ENCODE data around the gene MRPS23.
"Not testable (repeated sequence)": the region's sequence is repeated elsewhere in the genome, so short reads cannot be mapped to it uniquely, and the experiment has no call there.

The MRPS23 gene

DNA sequence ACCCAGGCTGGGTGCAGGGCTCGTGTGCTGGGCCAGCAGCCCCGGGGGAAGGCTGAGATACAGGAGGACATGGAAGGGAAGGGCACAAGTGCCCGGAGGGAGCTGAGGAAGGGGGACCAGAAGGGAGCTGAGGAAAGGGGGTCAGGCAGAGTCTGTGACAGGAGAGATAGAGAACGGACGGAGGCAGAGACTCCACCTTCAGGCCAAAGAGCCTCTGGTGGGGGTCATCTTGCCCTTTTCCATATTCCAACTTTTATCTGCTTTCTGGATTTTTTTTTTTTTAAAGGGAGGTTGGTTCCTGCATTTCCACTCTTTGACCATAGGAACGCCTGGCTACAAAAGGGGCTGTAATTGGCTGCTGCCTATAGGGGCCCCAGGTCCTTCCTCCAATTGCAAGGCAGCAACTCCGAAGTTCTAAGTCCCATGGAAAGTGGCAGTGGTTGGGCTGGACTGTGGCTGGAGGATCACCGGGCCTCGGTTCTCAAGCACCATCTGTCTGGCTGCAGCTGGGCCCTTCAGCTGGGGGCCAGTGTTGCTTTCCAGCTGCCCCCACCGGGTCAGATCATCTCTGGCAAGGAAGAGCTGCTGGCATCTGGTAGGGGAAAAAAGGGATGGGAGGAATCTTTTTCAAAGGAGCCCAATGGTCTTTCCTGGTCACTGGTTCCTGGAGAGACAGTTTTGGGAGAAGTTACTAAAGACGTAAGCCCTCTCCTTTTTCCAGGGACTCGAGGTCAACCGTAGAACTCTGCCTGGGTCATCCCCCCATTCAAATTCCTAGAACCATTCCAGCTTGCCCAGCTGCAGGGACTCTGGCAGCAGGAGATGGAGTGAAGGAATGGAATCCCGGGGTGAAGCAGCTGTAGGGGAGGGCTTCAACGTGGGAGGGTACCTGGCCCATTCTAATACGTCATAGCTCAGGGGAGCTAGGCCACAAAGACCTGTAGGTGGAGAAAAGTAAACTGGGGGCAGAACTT, 13.1 kb upstream of the MRPS23 start:
- DNase-seq (ENCODE audit: low read depth) = no peak

DNA sequence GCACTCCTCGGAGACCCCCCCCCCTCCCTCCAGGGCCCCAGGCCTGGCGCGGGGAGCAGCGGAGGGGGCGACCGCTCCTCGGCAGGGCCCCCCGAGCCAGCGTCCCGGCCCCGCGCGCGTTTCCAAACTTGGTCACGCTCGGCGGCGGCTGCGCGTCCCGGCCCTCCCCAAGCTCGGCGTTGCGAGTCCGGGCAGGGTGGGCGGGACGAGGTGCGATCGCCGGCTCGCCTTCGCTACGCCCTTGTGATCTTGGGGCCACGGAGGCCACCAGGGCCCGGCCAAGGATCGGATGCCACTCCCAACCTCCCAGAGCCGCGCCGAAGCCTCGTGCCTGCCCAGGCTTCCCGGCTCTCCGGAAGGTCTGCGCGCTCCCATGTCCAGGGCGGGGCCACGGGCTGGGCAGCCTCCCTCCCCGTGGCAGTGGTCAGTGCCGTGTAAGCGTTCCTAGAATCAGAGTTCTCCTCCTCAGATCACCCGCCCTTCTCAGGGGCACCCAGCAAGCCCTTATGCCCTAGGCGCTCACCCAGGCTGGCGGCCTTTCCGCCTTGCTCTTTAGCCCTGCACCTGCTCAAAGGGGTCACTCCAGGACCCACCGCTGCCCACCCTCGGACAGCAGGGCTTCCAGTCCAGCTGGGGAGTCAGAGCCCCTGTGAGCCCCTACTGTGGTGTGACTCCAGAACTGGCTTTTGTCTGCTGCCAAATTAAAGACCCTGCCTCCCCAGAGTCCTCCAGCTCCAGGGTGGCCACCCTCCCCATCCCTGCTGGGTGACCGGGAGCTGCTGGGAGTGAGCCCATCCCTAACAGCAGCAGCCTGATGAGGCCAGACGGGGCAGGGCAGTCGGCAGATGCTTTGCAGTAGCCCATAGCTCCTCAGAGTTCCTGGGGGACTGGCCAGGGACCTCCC, 12.2 kb upstream of the MRPS23 start:
- DNase-seq (ENCODE audit: low read depth) = no peak

- no peak for DNase-seq (ENCODE audit: low read depth)
Observed at GRCh38 chr17:57861000-57861789, 11.4 kb upstream of the MRPS23 start.

DNA sequence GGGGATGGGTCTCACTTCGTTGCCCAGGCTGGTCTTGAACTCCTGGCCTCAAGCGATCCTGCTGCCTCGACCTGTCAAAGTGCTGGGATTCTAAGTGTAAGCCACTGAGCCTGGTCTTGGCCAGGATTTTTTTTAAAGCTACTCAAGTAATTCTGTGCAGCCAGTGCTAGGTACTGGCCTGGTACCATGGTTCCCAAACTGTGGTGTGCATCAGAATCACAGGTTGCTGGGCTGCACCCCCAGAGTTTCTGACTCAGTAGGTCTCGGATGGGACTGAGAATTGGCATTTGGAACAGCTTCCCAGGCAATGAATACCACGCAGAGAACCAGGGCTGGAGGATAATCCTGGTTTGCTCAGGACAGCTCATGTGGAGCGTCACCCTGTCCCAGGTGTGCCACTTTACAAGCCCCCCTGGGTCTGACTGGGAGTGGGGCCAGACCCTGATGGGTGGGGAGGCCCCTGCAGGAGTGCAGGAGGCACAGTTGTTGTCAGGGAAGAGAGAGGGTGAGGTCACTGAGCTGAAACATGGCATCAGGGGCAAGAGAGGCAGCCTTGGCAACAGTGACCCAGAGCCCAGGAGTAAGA, 10.7 kb upstream of the MRPS23 start:
- DNase-seq (ENCODE audit: low read depth) = no peak

DNA sequence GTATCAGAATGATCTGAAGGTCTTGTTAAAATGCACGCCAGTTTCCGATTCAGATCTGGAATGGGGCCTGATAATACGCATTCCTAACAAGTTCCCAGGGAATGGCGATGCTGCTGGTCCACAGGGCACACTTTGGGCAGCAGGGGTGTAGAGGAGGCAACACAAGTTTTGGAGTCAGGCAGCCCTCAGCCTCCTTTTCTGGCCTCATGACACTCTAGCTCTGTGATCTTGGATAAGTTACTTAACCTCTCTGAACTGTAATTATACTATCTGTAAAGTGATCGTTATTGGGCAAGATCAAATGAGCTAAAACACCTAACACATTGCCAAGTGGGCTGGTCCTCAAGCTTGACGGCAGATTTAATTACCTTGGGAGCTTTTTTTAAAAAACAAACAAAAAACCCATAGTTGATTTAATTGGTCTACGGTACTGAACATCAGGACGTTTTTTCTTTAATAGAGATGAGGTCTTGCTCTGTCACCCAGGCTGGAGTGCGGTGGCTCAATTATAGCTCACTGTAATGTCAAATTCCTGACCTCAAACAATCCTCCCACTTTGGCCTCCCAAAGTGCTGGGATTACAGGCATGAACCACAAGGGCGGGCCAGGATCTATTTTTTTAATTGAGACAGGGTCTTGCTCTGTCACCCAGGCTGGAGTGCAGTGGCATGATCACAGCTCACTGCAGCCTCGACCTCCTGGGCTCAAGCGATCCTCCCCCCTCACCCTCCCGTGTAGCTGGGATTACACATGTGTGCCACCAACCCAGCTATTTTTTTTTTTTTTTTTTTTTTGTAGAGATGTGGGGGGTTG, 10.0 kb upstream of the MRPS23 start:
- no peak for DNase-seq (ENCODE audit: low read depth)

GRCh38 chr17:57858838-57859237, 9.0 kb upstream of the MRPS23 start:
- no peak for DNase-seq (ENCODE audit: low read depth)

- DNase-seq (ENCODE audit: low read depth) = no peak
Observed at GRCh38 chr17:57856792-57857620, 7.2 kb upstream of the MRPS23 start.

GRCh38 chr17:57855391-57856035, 5.7 kb upstream of the MRPS23 start:
- DNase-seq (ENCODE audit: low read depth) = no peak

DNA sequence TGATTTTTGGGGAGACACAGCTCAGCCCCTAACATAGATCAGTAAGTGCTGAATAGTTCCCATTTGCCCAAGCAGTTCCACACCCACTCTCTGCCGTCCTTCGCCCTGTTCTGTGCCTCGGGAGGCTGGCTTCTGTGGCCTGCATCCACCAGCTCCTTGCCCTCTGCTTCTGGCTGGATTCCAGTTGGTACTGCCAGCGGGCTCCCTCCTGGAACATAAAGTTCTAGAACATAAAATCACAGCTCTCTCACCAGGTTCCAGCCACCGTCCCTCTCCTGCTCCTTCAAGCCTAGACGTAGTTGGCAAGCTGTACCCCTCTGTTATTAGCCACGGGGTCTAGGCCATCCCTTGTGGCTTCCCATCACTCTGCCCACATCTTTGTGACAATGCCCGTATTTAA, 3.9 kb upstream of the MRPS23 start:
- DNase-seq (ENCODE audit: low read depth) = no peak

- no peak for DNase-seq (ENCODE audit: low read depth)
Observed at GRCh38 chr17:57852955-57853328, 3.1 kb upstream of the MRPS23 start.

DNA sequence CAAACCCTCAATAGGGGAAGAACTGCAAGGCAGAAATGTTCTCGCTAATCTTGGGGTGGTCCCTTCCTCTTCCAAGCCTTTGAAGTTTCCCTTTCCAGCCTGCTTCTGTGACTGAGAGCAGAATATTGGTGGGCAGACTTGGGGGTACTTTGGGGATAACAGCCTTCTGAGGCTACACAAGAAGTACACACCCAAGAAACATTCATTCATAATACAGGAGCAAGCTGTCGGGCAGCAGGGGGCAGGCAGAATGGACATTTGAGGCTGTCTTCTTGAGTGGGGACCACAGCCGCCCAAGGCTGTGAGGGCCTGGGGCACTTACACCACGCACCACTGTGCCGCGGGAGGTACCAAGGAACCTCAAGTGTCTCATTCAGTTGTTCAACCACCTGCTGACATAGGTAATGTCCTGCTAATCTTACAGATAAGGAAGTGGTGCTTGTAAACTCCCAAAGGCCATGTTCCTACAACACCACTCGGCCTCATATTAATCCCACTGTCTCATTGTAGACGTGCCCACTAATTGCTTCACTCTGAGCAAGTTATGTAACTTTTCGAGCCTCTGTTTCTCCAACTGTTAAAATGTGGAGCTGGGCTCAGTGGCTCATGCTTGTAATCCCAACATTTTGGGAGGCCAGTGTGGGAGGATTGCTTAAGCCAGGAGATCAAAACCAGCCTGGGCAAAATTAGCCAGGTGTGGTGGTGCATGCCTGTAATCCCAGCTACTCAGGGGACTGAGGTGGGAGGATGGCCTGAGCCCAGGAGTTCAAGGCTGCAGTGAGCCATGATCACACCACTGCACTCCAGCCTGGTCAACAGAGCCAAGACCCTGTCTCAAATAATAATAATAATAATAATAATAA, 2.5 kb upstream of the MRPS23 start:
- no peak for DNase-seq (ENCODE audit: low read depth)

GRCh38 chr17:57849163-57849873, 526 bp downstream of the MRPS23 start:
- DNase-seq (ENCODE audit: low read depth) = no peak

- DNase-seq (ENCODE audit: low read depth) = not testable (repeated sequence)
Observed at GRCh38 chr17:57846056-57846945, 3.5 kb downstream of the MRPS23 start.

- DNase-seq (ENCODE audit: low read depth) = no peak
Observed at GRCh38 chr17:57842280-57842679, 7.6 kb downstream of the MRPS23 start.

GRCh38 chr17:57839571-57839923, 10.3 kb downstream of the MRPS23 start:
- no peak for DNase-seq (ENCODE audit: low read depth)

DNA sequence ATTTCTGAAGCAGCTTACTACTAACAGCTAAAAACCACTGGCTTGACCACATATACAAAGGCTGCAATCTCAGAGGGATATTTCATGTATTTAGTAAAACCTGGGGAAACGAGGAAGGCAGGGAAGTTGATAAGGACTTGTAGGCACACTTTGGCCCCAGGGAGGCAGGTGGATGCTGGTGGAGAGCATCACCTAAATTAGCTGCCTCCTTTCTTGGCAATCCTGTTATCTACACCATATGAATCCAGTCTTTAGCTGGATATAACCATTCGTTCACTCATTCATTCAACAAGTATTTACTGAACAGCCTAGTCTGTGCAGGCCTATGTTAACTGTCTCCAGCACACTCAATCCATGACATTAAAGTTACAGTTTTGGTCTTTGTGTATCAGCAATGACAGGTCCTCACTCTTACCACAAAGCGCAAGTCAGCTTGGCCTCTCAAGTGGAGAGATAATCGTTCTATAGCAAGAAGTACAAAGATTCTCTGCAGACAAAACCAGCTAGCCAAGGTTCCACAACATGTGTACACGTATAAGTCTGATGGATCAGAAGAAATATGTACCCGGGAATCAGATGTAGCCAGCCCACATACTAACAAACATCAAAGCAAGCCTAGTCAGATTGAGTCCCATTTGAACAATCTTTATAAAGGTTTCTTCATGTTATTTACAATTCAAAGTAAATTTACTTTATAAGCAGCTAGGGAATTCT, 10.8 kb downstream of the MRPS23 start:
- no peak for DNase-seq (ENCODE audit: low read depth)
